ENCODE data around the gene SPEG. TPM values are rescaled to one million over a fixed set of nuclear protein-coding genes. Genes with fewer than 3 reads are reported as not detected.

Gene SPEG
- total RNA-seq, 1 experiment from 2014 or later = 56.6 TPM

DNA sequence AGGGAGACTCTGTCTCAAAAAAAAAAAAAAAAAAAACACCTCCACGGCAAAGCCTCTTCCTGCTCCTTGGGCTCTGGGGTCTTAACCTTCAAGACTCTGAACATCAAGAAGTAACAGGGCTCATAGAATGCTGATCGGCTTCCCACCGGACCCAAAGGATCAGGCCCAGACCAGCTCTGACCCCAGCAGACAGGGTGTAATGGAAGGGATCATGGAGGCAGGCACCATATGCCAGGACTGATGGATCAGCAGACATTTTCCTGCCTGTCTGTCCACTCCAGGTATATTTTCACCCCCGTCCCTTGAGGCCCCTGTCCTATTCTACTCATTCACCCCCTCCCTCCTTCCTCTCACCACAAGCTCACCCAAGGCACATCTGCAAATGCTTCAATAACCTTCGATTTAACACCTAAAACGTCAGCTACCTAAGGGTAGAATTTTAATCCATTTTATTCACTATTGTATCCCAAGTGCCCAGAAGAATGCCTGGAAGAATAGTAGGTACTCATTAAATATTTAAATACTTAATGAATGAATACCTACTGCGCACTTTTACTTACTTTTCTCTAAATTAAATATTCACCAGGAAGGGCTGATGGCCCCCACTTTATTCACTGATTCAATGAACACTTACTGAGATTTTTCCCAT is 4.6 kb upstream of the SPEG start:
- no TSS peak for BruUV-seq (replicated peaks)

More for the DNA sequence above, 4.6 kb upstream of the SPEG start:
- intact Hi-C loops (cut with micrococcal nuclease) = no loop called here
- Histone ChIP-seq H3K9me2 (ENCODE audit: insufficient read depth) (no peaks in the 10 kb centered on the region), H3K4me1 (ENCODE audit: control insufficient read depth in 1 of 2, insufficient read depth in 2 of 2, low read length in 2 of 2) (peaks cover 6 to 32% of the 10 kb centered on the region in 2 experiments), H4K20me1 (ENCODE audit: insufficient read depth) (no peaks in the 10 kb centered on the region), H3K79me2 (ENCODE audit: insufficient read depth, low read length) (no peaks in the 10 kb centered on the region), H3K9me3 (ENCODE audit: control insufficient read depth in 1 of 2, insufficient read depth in 1 of 2, low read depth in 1 of 2, low read length in 2 of 2) (no peaks in the 10 kb centered on the region), H3K4me3 (replicated peaks in 1 of 2; ENCODE audit: low read depth in 1 of 2, low read length in 2 of 2) (no peak overlapping the region), H3K27ac (ENCODE audit: low read depth, low read length) (no peak overlapping the region), H3K27me3 (ENCODE audit: insufficient read depth, low read length) (no peaks in the 10 kb centered on the region), H3K4me2 (ENCODE audit: low read length) (0 out of 2 replicates have a peak overlapping the region, but pooled peaks have one; percentile 20), H3K9ac (ENCODE audit: low read length) (no peak overlapping the region), H2AFZ (ENCODE audit: low read depth, low read length, poor library complexity, severe bottlenecking) (no peak overlapping the region), H3K36me3 (ENCODE audit: control insufficient read depth in 1 of 2, insufficient read depth in 2 of 2, low read length in 2 of 2) (no peaks in the 10 kb centered on the region)
- TF ChIP-seq MAX (IDR thresholded peaks at IDR 0.05) = no peak
- TF ChIP-seq, protein P1, sequence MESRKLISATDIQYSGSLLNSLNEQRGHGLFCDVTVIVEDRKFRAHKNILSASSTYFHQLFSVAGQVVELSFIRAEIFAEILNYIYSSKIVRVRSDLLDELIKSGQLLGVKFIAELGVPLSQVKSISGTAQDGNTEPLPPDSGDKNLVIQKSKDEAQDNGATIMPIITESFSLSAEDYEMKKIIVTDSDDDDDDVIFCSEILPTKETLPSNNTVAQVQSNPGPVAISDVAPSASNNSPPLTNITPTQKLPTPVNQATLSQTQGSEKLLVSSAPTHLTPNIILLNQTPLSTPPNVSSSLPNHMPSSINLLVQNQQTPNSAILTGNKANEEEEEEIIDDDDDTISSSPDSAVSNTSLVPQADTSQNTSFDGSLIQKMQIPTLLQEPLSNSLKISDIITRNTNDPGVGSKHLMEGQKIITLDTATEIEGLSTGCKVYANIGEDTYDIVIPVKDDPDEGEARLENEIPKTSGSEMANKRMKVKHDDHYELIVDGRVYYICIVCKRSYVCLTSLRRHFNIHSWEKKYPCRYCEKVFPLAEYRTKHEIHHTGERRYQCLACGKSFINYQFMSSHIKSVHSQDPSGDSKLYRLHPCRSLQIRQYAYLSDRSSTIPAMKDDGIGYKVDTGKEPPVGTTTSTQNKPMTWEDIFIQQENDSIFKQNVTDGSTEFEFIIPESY (IDR thresholded peaks at IDR 0.05; ENCODE audit: extremely low read depth, insufficient replicate concordance, low read length) = no peak
- TF ChIP-seq ZFX (IDR thresholded peaks at IDR 0.05) = no peak
- no peak for TF ChIP-seq CTCF (IDR thresholded peaks at IDR 0.05 in 2 of 3, conservative IDR thresholded peaks at IDR 0.05 in 1 of 3; ENCODE audit: borderline replicate concordance in 1 of 3, insufficient read depth in 1 of 3, low read depth in 2 of 3, low read length in 2 of 3)
- no peak for TF ChIP-seq POLR2A (IDR thresholded peaks at IDR 0.05; ENCODE audit: borderline replicate concordance, extremely low read depth, insufficient read depth, insufficient read length)
- TF ChIP-seq CBX3 (IDR thresholded peaks at IDR 0.05; ENCODE audit: low read depth) = no peak
- no peak for TF ChIP-seq CEBPB (IDR thresholded peaks at IDR 0.05; ENCODE audit: low read depth)
- no peak for TF ChIP-seq SP1 (IDR thresholded peaks at IDR 0.05; ENCODE audit: low read depth)
- TF ChIP-seq ZNF274 (IDR thresholded peaks at IDR 0.05; ENCODE audit: low read depth, low read length) = no peak
- no peak for TF ChIP-seq RAD21 (IDR thresholded peaks at IDR 0.05; ENCODE audit: low read depth)
- no peak for TF ChIP-seq POLR2AphosphoS5 (IDR thresholded peaks at IDR 0.05; ENCODE audit: low read depth, low read length)
- TF ChIP-seq REST (IDR thresholded peaks at IDR 0.05; ENCODE audit: low read depth) = no peak
- no peak for TF ChIP-seq ELF1 (IDR thresholded peaks at IDR 0.05; ENCODE audit: borderline replicate concordance, low read depth)
- TF ChIP-seq FOSL1 (IDR thresholded peaks at IDR 0.05; ENCODE audit: low read depth) = no peak
- no peak for TF ChIP-seq EGR1 (IDR thresholded peaks at IDR 0.05; ENCODE audit: low read depth)
- ATAC-seq = no peak
- RAD21 ChIA-PET (ENCODE audit: low non-redundant PET in 1 of 2, low total read pairs in 2 of 2, uncharacterized antibody in 2 of 2, unreplicated experiment in 2 of 2) = interaction anchor here (1.0 to 1.2 kb wide), 2 partner anchors 100 kb away, joined by 3 to 6 read pairs; no protein-coding TSS in a partner anchor
- DNase-seq (ENCODE audit: low read depth, low spot score) = no peak
- CTCF ChIA-PET = interaction anchor here (0.9 to 1.2 kb wide), 7 partner anchors 13 to 326 kb away, joined by 3 to 13 read pairs (median 3); partner anchors contain the start of gene GMPPA
- POLR2A ChIA-PET = no interaction called here
